Spleen (tissue), 11 donors: ENCODE results near the gene RPA4. TPM values are rescaled to one million over a fixed set of nuclear protein-coding genes. Genes with fewer than 3 reads are reported as not detected.

Experiments
- DNase-seq: peaks from one replicate; pipeline ENCODE4 v3.0.0-alpha.2; 2020
- H3K27ac ChIP-seq, 8 donors: fragments of 200-600 bp; sonication (generic) in 7 of 8; 1 replicate in 4 of 8; 2 replicates in 4 of 8; pipeline versions ENCODE4 v1.5.0 to v1.8.0; 2016 to 2021; ENCODE audit warnings: inconsistent platforms in 4 of 8, mild to moderate bottlenecking in 4 of 8, moderate library complexity in 1 of 8
- H3K27me3 ChIP-seq, 7 donors: fragments of 200-600 bp; sonication (generic) in 6 of 7; replicated peaks in 1 of 7; 1 replicate in 4 of 7; 2 replicates in 3 of 7; pipeline versions ENCODE4 v1.5.0 to v1.8.0; 2016 to 2021; ENCODE audit warnings: inconsistent platforms in 3 of 7, mild to moderate bottlenecking in 1 of 7
- H3K36me3 ChIP-seq, 6 donors: fragments of 200-600 bp; sonication (generic) in 5 of 6; 1 replicate in 4 of 6; 2 replicates in 2 of 6; pipeline versions ENCODE4 v1.5.0 to v1.8.0; 2016 to 2021; ENCODE audit warnings: inconsistent platforms in 2 of 6
- H3K4me1 ChIP-seq, 6 donors: fragments of 200-600 bp; sonication (generic) in 5 of 6; 1 replicate in 3 of 6; 2 replicates in 3 of 6; pipeline versions ENCODE4 v1.5.0 to v1.8.0; 2016 to 2021; ENCODE audit warnings: inconsistent platforms in 3 of 6
- H3K4me3 ChIP-seq, 8 donors: fragments of 200-600 bp; sonication (generic) in 7 of 8; 1 replicate in 4 of 8; 2 replicates in 4 of 8; pipeline versions ENCODE4 v1.5.0 to v1.8.0; 2016 to 2021; ENCODE audit warnings: inconsistent platforms in 4 of 8, mild to moderate bottlenecking in 4 of 8, moderate library complexity in 2 of 8
- H3K9me3 ChIP-seq, 8 donors: fragments of 200-600 bp; sonication (generic) in 7 of 8; 1 replicate in 4 of 8; 2 replicates in 4 of 8; pipeline versions ENCODE4 v1.5.0 to v1.8.0; 2016 to 2021; ENCODE audit warnings: inconsistent platforms in 4 of 8
- POLR2A ChIP-seq, 3 donors: fragments of 450-650 bp; IDR thresholded peaks; one replicate each; pipeline ENCODE4 v1.5.1; 2017; ENCODE audit warnings: antibody characterized with exemption in 3 of 3, mild to moderate bottlenecking in 1 of 3
- POLR2AphosphoS5 ChIP-seq, 3 donors: sonication (generic); formaldehyde crosslinking; IDR thresholded peaks; one replicate each; pipeline ENCODE4 v1.5.1; 2017; ENCODE audit warnings: antibody characterized with exemption in 3 of 3
- WGBS, 5 donors: extraction: QIAGEN DNeasy Blood & Tissue Kit in 3 of 5; methylation state at CpG; one replicate each; pipeline versions ENCODE4 v1.1.5 to v1.1.7; 2013 to 2018; 5-methylcytosine and 5-hydroxymethylcytosine counted together
- intact Hi-C: fragments of 100-400 bp; cut with DNase I; formaldehyde crosslinking; loops from one replicate; pipeline ENCODE4 v1.15.0; 2023; ENCODE audit warnings: low total_unique reads
- polyA plus RNA-seq, 3 donors: library from polyadenylated mRNA; stranded (reverse); fragments of 200-250 nt; gene quantifications; one replicate each; pipeline ENCODE4 v1.2.1, GENCODE V29; 2013
- total RNA-seq, 7 donors: library from RNA; depleted of rRNA in 3 of 7; stranded (reverse); fragments of >200 nt in 3 of 7; fragmentation: NEBNext Ultra II Directional in 4 of 7; extraction: Animal tissue kit (Norgen Biotek cat#: 25700) in 4 of 7; gene quantifications; one replicate each; pipeline versions ENCODE4 v1.1.0 to v1.2.1, GENCODE V29; 2016 to 2021
- TF ChIP-seq, protein P1 (sequence below), 11 experiments: fragments of 200-600 bp in 7 of 11; fragments of 450-650 bp in 4 of 11; sonication (generic) in 4 of 11; IDR thresholded peaks in 8 of 11; conservative IDR thresholded peaks in 3 of 11; 1 replicate in 7 of 11; 2 replicates in 4 of 11; pipeline versions ENCODE4 v1.4.0 to v1.8.0; 2016 to 2021; ENCODE audit warnings: antibody characterized with exemption in 11 of 11, inconsistent platforms in 4 of 11, mild to moderate bottlenecking in 1 of 11
- donor health status: healthy with polysubstance abuse.
- donor health status: DM: no; HTN: no; CAD: no; lungs with moderate emphysema.
- donor health status: DM: no; HTN: no; CAD: no.
- donor health status: Bipolar disorder and iron deficiency.
- donor health status: healthy.
- donor health status: DM: no; HTN: no; CAD: no.
- donor health status: DM: yes; HTN: yes; CAD: no.

Gene RPA4
- total and polyA plus RNA-seq, 10 donors, result 0.06 to 5.9 (median 1.3) TPM

GRCh38 chrX:96861218-96861617 is 22.5 kb upstream of the RPA4 start:
- H3K4me3 ChIP-seq, result no peak overlapping the region
- intact Hi-C loops, result no loop called here
- H3K36me3 ChIP-seq, result no peaks in the 10 kb centered on the region
- TF ChIP-seq POLR2A (IDR thresholded peaks at IDR 0.05) (no peak), POLR2AphosphoS5 (IDR thresholded peaks at IDR 0.05) (no peak)
- TF ChIP-seq, protein P1, sequence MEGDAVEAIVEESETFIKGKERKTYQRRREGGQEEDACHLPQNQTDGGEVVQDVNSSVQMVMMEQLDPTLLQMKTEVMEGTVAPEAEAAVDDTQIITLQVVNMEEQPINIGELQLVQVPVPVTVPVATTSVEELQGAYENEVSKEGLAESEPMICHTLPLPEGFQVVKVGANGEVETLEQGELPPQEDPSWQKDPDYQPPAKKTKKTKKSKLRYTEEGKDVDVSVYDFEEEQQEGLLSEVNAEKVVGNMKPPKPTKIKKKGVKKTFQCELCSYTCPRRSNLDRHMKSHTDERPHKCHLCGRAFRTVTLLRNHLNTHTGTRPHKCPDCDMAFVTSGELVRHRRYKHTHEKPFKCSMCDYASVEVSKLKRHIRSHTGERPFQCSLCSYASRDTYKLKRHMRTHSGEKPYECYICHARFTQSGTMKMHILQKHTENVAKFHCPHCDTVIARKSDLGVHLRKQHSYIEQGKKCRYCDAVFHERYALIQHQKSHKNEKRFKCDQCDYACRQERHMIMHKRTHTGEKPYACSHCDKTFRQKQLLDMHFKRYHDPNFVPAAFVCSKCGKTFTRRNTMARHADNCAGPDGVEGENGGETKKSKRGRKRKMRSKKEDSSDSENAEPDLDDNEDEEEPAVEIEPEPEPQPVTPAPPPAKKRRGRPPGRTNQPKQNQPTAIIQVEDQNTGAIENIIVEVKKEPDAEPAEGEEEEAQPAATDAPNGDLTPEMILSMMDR (IDR thresholded peaks at IDR 0.05 in 8 of 11, conservative IDR thresholded peaks at IDR 0.05 in 3 of 11), result no peak
- H3K4me1 ChIP-seq, result peaks cover 0 to 6% (median 0%) of the 10 kb centered on the region in 6 donors
- 45 to 61% (median 52%) methylated on average over 3 of the region's 3 CpGs for WGBS, 5 donors
- no peak overlapping the region for H3K27ac ChIP-seq
- no peak for DNase-seq
- no peaks in the 10 kb centered on the region for H3K9me3 ChIP-seq
- H3K27me3 ChIP-seq, result no peaks in the 10 kb centered on the region

GRCh38 chrX:96861661-96862060 is 22.0 kb upstream of the RPA4 start:
- TF ChIP-seq, protein P1 (IDR thresholded peaks at IDR 0.05 in 8 of 11, conservative IDR thresholded peaks at IDR 0.05 in 3 of 11), result no peak
- no peak for TF ChIP-seq POLR2A (IDR thresholded peaks at IDR 0.05)
- TF ChIP-seq POLR2AphosphoS5 (IDR thresholded peaks at IDR 0.05), result no peak
- Histone ChIP-seq H3K9me3 (no peaks in the 10 kb centered on the region), H3K27ac (no peak overlapping the region), H3K36me3 (no peaks in the 10 kb centered on the region), H3K4me1 (peaks cover 0 to 6% (median 0%) of the 10 kb centered on the region in 6 donors), H3K4me3 (no peak overlapping the region), H3K27me3 (no peaks in the 10 kb centered on the region)
- WGBS, 5 donors, result 78 to 94% (median 87%) methylated on average over 4 of the region's 4 CpGs
- DNase-seq, result no peak
- intact Hi-C loops, result no loop called here

GRCh38 chrX:96884027-96884426 is 319 bp downstream of the RPA4 start:
- Histone ChIP-seq H3K4me3 (no peak overlapping the region), H3K27me3 (no peaks in the 10 kb centered on the region), H3K36me3 (peaks cover 0 to 26% (median 3%) of the 10 kb centered on the region in 6 donors), H3K27ac (no peak overlapping the region), H3K9me3 (no peaks in the 10 kb centered on the region), H3K4me1 (no peaks in the 10 kb centered on the region)
- TF ChIP-seq POLR2AphosphoS5 (IDR thresholded peaks at IDR 0.05), result no peak
- TF ChIP-seq, protein P1 (IDR thresholded peaks at IDR 0.05 in 8 of 11, conservative IDR thresholded peaks at IDR 0.05 in 3 of 11), result no peak
- peak; percentile 59 for DNase-seq
- intact Hi-C loops, result no loop called here
- WGBS, 5 donors, result 88 to 97% (median 93%) methylated on average over 12 to 13 of the region's 13 CpGs

GRCh38 chrX:96889726-96890125 is 6.0 kb downstream of the RPA4 start:
- no peak for TF ChIP-seq POLR2AphosphoS5 (IDR thresholded peaks at IDR 0.05)
- no peak for TF ChIP-seq POLR2A (IDR thresholded peaks at IDR 0.05)
- TF ChIP-seq, protein P1 (IDR thresholded peaks at IDR 0.05 in 8 of 11, conservative IDR thresholded peaks at IDR 0.05 in 3 of 11), result no peak
- no peaks in the 10 kb centered on the region for H3K4me1 ChIP-seq
- DNase-seq, result no peak
- no peaks in the 10 kb centered on the region for H3K27me3 ChIP-seq
- H3K36me3 ChIP-seq, result peaks cover 0 to 1% (median 0%) of the 10 kb centered on the region in 6 donors
- no peak overlapping the region for H3K27ac ChIP-seq
- 70 to 80% (median 78%) methylated on average over 1 of the region's 1 CpG for WGBS, 5 donors
- intact Hi-C loops, result no loop called here
- no peak overlapping the region for H3K4me3 ChIP-seq
- H3K9me3 ChIP-seq, result no peaks in the 10 kb centered on the region
